HL-60 (cell line): ENCODE measurements around the gene APOL1.

Experiments
- CTCF ChIP-seq: IDR thresholded peaks from one replicate; pipeline ENCODE4 v1.5.1; 2011; ENCODE audit warnings: low read length, control low read depth, inconsistent platforms; ENCODE audit not compliant: insufficient read depth
- GABPA ChIP-seq: IDR thresholded peaks from 2 replicates; pipeline ENCODE4 v1.6.1; 2012; ENCODE audit warnings: low read depth
- POLR2AphosphoS5 ChIP-seq: IDR thresholded peaks from 2 replicates; pipeline ENCODE4 v1.6.1; 2012; ENCODE audit warnings: low read depth
- SPI1 ChIP-seq: IDR thresholded peaks from 2 replicates; pipeline ENCODE4 v1.6.1; 2012; ENCODE audit warnings: low read depth, mild to moderate bottlenecking, borderline replicate concordance
- TF ChIP-seq, protein P1 (sequence below): IDR thresholded peaks from 2 replicates; pipeline ENCODE4 v1.6.1; 2012; ENCODE audit warnings: low read depth; ENCODE audit not compliant: insufficient replicate concordance

DNA sequence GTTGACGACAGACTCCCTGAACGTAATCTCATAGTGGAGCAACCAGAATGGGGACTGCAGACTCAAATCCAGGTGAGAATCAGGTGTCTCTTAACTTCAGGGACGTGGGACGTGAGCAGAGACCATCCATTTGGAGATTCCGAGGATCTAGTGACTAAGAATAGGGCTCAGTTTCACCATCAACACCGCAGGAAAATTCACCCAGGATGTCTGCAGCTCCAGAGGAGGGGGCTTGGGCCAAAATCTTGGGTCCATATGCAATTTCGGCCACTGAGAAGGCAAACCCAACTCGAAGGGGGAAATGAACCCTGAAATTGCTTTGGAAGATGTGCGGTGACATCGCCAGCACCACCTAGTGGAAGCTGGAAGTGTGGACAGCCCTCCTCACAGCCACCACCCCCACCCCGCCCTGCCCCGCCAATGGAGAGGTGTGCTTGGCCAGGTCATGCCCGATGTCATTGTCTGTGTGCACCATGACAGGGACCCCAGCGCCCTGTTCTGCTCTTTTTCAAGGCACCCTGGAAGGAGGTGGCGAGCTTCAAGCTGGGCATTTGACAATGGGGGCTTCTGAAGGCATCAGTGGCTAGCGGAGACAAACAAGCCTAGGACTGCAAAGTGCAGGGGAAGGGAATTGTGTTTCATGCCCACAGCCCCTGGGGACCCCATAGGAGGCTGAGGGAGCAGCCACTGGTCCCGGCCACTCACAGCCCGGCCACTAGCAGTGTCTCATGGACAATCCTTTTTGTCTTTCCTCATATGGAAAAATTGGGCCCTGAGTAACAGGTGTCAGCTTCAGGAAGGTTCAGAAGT, 24.8 kb downstream of the APOL1 start:
- TF ChIP-seq CTCF (peak; percentile 82), POLR2AphosphoS5 (no peak), GABPA (no peak), SPI1 (no peak)
- TF ChIP-seq, protein P1, sequence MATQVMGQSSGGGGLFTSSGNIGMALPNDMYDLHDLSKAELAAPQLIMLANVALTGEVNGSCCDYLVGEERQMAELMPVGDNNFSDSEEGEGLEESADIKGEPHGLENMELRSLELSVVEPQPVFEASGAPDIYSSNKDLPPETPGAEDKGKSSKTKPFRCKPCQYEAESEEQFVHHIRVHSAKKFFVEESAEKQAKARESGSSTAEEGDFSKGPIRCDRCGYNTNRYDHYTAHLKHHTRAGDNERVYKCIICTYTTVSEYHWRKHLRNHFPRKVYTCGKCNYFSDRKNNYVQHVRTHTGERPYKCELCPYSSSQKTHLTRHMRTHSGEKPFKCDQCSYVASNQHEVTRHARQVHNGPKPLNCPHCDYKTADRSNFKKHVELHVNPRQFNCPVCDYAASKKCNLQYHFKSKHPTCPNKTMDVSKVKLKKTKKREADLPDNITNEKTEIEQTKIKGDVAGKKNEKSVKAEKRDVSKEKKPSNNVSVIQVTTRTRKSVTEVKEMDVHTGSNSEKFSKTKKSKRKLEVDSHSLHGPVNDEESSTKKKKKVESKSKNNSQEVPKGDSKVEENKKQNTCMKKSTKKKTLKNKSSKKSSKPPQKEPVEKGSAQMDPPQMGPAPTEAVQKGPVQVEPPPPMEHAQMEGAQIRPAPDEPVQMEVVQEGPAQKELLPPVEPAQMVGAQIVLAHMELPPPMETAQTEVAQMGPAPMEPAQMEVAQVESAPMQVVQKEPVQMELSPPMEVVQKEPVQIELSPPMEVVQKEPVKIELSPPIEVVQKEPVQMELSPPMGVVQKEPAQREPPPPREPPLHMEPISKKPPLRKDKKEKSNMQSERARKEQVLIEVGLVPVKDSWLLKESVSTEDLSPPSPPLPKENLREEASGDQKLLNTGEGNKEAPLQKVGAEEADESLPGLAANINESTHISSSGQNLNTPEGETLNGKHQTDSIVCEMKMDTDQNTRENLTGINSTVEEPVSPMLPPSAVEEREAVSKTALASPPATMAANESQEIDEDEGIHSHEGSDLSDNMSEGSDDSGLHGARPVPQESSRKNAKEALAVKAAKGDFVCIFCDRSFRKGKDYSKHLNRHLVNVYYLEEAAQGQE: no peak
